DOHH2 (cell line): ENCODE measurements around the gene CD2.

Experiments
- CTCF ChIP-seq: fragments of 200-600 bp; sonication (generic); IDR thresholded peaks from one replicate; pipeline ENCODE4 v1.5.1; 2014; ENCODE audit warnings: antibody characterized with exemption, mild to moderate bottlenecking, low read depth, low read length; ENCODE audit not compliant: poor library complexity, severe bottlenecking
- EZH2phosphoT487 ChIP-seq: fragments of 200-600 bp; sonication (generic); IDR thresholded peaks from 2 replicates; pipeline ENCODE4 v1.6.1; 2017; ENCODE audit warnings: borderline replicate concordance, mild to moderate bottlenecking, antibody characterized with exemption, low read length, moderate library complexity, mixed read lengths

DNA sequence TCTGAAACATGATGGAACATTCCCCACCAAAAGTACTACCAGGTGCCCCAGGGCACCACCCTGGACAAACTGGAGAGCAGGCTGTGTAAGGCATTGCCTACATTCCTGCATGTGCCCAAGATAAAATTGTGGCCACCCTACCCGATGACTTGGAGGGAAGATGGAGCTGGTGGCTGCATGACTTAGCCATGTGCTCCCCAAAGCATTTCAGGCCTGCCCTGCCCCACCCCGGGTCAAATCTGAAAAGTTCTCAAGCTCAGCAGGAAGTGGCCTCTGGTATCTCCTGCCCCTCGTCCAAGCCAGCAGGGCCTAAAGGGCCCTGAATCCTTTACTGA lies 8.5 kb downstream of the CD2 start:
- TF ChIP-seq CTCF = no peak
- no peak for TF ChIP-seq EZH2phosphoT487
